ENCODE results near the gene WDR86.

The WDR86 gene

DNA sequence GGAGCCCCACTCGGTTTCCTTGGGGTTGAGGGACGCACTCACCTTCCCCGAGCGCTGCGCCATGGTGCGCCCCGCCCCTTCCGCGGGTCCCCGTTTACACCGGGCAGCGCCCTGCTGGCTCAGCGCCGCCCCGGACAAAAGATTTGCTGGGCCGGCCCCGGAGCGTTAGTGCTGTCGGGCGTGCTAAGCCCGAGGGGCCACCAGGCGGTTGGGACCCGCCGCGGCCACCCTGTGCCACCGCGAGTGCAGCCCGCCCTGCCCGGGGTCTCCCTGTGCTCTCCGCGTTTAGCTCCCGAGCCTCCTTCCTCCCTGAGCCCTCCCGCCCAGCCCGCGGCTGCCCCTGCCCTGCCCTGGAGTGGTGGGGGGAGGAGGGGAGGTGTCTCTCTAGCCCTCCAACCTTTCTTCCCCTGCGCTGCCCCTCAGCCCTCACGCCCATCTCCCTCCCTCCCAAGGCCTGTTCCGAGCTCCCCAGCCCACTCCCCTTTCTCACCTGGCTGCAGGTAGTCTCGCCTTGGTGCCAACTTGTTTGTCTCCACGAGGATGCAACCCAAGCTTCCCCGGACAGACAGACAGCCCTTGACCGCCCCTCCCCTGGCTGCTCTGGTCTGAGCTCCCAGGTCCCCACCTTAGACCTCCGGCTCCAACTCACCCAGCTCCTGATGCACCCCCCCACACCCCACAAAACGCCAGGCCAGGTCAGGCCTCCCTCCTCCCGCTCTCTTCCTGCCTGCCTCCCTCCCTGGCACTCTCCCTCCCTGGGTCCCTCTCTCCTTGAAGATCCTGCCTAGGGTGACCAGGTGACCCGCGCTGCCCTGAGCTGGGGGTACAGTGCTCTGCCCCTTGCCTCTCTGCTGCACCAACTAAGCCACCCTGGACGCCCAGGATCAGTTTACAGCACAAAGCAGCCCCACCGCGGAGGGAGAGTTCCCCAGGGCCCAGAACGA, 30.3 kb upstream of the WDR86 start, which contains the start of gene CRYGN:
TSS of gene CRYGN (minus strand) at position 287 of the 944 bp plus-strand sequence. CDS start at position 63, 224 bp downstream.
- DNase-seq: no peak

DNA sequence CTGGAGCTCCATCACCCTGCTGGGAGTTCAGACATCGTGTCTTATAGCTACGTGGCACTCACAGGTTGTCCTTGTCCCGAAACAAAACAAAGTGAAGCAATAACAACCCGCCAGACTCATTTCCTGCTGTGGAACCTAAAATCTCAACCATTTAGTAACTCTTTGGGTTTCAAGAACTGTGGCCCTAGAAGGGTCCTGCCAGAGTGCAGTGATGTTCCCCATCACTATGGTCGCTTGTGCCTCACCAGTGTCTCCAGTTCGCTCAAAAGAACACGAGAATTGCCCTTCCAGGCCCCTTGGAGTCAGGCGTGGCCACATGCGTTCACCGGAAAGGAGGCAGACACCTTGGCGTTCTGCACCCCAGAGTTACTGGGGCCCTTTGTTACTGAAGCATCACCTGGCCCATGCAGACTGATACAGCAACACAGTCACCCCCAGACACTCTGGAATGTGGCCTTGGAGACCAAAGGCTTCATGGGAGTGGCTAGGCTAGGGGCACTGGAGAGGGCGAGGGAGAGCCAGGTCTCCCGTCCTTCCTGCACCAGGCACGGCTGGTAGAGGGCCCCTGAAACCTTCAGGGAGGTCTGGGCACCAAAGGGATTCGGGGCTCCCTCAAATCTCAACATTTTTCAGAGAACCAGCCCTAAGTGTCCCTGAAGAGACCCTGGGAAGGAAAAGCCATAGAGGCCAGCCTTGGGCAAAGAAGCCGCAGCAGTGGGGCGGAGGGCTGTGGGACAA, 29.2 kb upstream of the WDR86 start:
- no peak for DNase-seq

- DNase-seq: no peak
These were observed 28.2 kb upstream of the WDR86 start for GRCh38 chr7:151437866-151438516.

GRCh38 chr7:151437159-151437553, 27.3 kb upstream of the WDR86 start:
- no peak for DNase-seq

DNA sequence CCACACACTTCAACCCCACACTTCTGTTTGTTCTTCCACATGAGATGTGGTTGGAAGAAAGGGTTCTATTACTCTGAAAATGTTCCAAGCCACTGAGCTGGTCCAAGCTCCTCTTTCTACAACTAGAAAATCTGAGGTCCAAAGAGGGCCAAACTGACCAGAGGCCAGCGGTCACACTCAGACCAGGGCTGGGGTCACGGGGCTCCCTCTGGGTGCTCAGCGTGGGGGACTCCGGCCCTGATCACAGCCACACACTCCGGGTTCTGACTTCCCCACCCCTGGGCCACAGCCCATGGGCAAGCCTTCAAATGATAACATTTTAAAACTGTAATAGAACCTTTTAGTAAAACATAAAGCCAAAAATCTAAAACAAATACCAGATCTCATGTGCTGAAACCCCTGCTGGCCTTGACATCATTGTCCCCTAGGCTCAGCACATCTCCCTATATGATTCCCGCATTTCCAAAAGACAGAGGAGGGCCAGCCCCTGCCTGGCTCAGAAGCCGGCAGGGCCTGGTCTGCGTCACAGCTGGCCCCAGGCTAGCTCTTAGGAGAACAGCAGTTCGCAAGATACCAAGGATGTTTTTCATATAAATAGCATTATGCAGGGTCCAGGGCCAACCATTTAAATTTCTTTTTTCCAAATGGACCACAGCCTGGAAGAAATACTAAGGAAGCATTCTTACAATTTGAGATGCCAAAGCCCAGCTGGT, 26.8 kb upstream of the WDR86 start:
- DNase-seq: no peak

DNA sequence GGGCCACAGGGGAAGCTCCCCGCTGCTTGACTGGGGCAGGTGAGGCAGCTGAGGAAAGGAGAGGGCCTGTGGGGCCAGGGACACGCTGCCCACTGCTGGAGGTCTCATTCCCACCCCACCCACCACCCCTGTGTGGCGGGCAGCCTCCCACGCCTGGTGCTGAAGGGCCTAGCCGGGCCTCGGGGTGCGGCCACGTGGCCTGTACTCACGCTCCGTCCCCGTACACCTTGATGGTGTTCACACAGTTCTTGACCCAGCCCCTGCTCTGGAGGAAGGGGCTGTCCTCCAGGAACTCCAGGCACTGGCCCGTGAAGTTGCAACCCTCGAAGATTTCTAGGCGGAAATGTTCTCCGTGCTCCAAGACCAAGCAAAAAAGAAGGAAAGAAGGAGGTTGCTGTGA, 26.1 kb upstream of the WDR86 start:
- DNase-seq: no peak

- DNase-seq: no peak
These were observed 25.5 kb upstream of the WDR86 start for GRCh38 chr7:151435103-151435916.

DNA sequence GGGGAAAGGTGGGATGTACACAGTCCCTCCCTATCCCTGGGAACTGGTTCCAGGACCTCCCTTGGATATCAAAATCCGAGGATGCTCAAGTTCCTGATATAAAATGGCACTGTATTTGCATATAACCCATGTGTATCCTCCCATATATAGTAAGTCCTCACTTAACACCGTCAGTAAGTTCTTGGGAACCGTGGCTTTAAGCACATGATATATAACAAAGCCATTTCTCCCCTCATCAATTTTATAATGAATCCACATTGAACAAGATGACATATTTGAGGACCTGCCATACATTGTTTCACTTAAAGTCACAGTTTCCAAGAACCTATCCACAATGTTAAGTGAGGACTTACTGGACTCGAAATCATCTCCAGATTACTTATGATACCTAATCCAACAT, 24.7 kb upstream of the WDR86 start:
- DNase-seq: no peak

- DNase-seq: no peak
These were observed 24.0 kb upstream of the WDR86 start for GRCh38 chr7:151433721-151434400.

DNA sequence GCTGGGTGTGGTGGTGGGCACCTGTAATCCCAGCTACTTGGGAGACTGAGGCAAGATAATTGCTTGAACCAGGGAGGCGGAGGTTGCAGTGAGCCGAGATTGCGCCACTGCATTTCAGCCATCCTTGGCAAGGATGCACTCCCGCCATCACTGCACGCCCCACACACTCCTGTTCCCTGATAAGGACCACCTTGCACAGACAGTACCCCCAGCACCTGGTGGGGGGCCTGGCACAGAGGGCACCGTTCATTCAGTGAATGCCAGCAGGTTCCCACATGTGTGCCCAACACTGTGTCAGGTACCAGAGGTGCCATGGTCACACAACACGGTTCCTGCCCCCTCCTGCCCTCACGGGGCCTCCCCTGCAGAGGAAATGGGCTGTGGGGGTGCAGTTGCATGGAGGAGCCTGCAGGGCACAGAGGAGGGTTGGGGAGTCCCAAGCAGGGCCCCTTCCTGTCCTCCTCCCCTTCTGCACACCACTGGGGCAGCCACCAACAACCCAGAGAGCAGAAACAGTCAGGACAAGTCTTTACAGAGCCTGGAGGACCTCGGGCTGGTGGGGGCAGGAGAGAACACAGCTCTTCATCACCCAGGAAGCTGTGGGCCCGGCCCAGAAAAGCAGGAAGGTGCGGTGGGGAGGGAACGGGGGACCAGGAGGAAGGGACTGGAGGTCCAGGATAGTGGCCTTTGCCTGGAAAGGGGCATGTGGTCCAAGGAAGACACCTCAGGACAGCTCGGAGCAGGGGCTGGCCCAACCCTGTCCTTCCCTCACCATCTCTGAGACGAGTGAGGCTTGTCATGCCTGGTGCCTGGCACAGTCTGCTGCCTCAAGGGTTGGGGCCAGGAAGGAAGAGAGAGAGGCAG, 23.1 kb upstream of the WDR86 start:
- DNase-seq: peak; percentile 47

- DNase-seq: peak; percentile 14
These were observed 22.0 kb upstream of the WDR86 start for GRCh38 chr7:151431768-151432311.

DNA sequence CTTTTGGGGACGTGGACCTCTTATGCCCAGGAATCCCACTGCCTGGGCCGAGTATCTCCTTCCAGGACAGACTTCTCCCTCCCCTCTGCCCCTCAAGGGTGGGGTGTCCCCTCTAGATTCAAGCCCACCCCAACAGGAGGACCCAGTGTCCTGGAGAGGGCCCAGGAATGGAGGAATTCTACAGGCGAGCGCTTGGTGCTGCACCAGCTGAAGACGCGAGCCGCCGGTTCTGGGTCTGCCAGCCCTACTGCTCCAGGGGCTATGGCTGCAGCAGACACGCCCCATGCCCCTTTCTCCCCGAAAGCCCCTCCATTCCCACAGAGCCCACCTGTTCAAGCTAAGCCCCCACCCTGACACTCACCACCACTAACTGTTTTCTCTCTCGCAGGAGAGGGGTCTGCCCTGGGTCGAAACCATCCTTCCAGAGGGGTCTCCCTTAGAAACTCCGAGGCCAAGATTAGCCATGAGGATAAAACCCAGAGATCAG, 21.5 kb upstream of the WDR86 start:
- no peak for DNase-seq

- no peak for DNase-seq
These were observed 20.8 kb upstream of the WDR86 start for GRCh38 chr7:151430391-151431205.

DNA sequence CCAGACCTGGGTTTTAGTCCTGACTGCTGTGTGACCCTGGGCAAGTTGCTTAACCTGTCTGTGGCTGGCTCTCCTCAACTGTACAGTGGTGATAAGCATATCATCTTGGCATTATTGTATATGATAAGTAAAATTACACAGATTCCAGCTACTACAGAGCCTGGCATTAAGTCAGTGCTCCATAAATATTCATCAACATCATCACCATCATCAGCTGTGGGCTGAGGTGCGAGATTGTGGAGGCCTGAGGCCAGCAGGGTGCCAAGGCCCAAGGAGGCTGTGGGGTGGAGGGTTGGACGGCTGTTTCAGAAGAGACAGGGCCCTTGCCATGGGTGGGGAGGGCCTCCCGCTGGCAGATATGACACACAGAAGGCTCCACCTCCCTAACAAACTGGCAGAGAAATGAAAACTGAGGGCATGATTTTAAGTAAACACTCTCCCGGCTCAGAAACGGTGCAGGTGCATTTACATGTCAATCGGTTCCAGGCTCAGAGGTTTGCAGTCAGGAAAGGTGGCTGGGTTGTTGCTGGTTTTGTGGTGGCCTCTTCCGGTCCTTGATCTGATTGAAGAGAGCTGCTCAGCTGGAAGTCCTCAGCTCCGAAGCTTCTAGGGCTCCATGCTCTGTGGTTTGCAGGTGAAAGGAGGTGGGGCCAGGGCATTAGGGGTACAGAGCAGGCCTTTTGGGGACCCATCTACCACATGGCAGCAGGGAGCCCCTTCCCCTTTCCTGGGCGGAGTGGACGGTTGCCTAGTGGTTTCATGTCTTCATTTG, 19.9 kb upstream of the WDR86 start:
- DNase-seq: peak; percentile 28

- DNase-seq: no peak
These were observed 19.4 kb upstream of the WDR86 start for GRCh38 chr7:151429237-151429559.

GRCh38 chr7:151428378-151429236, 18.8 kb upstream of the WDR86 start:
- no peak for DNase-seq

DNA sequence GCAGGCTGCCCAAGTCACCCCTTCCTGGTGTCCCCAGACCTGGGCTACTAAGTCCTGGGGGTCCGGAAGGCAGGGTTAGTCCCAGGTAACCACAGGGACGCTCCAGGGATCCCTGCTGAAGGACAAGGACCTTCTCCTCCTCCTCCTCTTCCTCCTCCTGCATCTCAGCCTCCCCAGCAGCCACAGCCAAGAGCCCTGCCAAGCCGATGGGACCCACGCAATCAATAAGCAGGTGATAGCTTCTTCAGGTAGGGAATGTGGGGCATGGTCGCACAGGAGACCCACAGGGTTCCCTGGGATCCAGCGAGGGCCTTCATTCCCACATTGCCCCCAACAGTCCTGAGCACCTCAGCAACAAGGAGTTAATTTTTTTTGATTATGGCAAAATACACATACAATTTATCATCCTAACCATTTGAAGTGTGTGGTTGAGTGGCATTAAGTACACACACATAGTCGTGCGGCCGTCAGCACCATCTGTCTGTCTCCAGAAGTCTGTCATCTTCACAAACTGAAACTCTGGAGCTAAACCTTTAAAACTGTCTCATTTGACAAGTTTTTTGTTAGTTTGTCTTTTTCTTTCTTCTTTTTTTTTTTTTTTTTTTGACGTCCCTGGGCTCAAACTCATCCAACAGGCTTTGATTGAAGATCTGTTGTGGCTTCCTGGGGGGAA, 18.0 kb upstream of the WDR86 start:
- DNase-seq: no peak
